ENCODE data around the gene GLB1L2.

GLB1L2 gene

GRCh38 chr11:134380785-134381184 lies 49.0 kb downstream of the GLB1L2 start:
- no peak overlapping the region for H3K9ac ChIP-seq (ENCODE audit: low read length)
- H3K4me3 ChIP-seq (ENCODE audit: low read depth, low read length): no peak overlapping the region
- no peak overlapping the region for H3K27ac ChIP-seq (ENCODE audit: low read depth, low read length)
- no peaks in the 10 kb centered on the region for H3K9me3 ChIP-seq (ENCODE audit: control insufficient read depth, insufficient read depth, low read depth, low read length)
- peaks cover 9% of the 10 kb centered on the region; the same call in 1 of the 2 replicates for H3K36me3 ChIP-seq (ENCODE audit: control insufficient read depth, insufficient read depth, low read length)
- peaks cover 10% of the 10 kb centered on the region for H3K4me1 ChIP-seq (ENCODE audit: control insufficient read depth, insufficient read depth, low read length)
- no peaks in the 10 kb centered on the region for H3K27me3 ChIP-seq (ENCODE audit: control insufficient read depth, insufficient read depth, low read length)

DNA sequence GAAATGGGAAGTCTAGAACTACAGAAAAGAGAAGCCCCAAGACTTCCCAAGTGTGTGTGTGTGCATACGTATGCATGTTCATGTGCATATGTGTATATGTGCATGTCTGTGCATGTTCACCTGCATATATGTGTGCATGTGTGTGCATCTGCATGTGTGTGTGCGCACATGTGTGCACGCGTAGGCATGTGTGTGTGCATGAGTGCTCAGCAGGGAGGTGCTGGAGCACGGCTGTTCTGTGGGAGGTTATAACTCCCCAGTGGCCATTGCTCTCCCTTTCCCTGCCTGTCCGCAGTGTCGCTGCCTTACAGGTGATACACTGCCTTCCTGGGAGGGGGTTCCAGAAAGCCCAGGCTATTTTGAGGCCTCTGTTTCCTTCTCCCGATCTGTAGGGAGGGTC lies 50.5 kb downstream of the GLB1L2 start:
- Histone ChIP-seq H3K27ac (ENCODE audit: low read depth, low read length) (no peak overlapping the region), H3K4me1 (ENCODE audit: control insufficient read depth, insufficient read depth, low read length) (peaks cover 6% of the 10 kb centered on the region; the same call in 1 of the 2 replicates), H3K9ac (ENCODE audit: low read length) (no peak overlapping the region), H3K36me3 (ENCODE audit: control insufficient read depth, insufficient read depth, low read length) (peaks cover 9% of the 10 kb centered on the region; the same call in 1 of the 2 replicates), H3K9me3 (ENCODE audit: control insufficient read depth, insufficient read depth, low read depth, low read length) (no peaks in the 10 kb centered on the region), H3K27me3 (ENCODE audit: control insufficient read depth, insufficient read depth, low read length) (no peaks in the 10 kb centered on the region), H3K4me3 (ENCODE audit: low read depth, low read length) (no peak overlapping the region)

DNA sequence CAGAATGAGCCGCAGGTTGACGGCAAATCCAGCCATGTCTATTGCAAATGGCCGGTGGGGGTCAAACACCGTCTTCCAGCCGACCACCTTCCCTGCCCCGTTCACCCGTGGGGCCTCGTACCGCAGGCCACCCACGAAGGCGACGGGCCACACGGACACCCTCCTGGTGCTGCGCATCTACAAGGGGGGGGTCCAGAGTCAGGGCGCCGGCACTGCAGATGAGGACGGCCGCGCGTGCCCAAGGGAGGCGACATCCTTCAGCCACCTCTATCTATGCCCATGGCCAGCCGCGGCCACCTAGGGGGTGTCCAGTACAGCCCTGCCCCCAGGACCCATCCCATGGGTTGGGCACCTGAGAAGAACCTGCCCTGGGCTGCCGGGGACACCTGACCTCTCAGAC lies 51.0 kb downstream of the GLB1L2 start:
- H3K27ac ChIP-seq (ENCODE audit: low read depth, low read length): no peak overlapping the region
- H3K36me3 ChIP-seq (ENCODE audit: control insufficient read depth, insufficient read depth, low read length): peaks cover 9% of the 10 kb centered on the region; the same call in 1 of the 2 replicates

GRCh38 chr11:134383576-134384221 lies 51.9 kb downstream of the GLB1L2 start:
- Histone ChIP-seq H3K27ac (ENCODE audit: low read depth, low read length) (no peak overlapping the region), H3K27me3 (ENCODE audit: control insufficient read depth, insufficient read depth, low read length) (no peaks in the 10 kb centered on the region), H3K9ac (ENCODE audit: low read length) (no peak overlapping the region), H3K4me1 (ENCODE audit: control insufficient read depth, insufficient read depth, low read length) (peaks cover 7% of the 10 kb centered on the region; the same call in 1 of the 2 replicates), H3K36me3 (ENCODE audit: control insufficient read depth, insufficient read depth, low read length) (peaks cover 9% of the 10 kb centered on the region; the same call in 1 of the 2 replicates), H3K4me3 (ENCODE audit: low read depth, low read length) (no peak overlapping the region), H3K9me3 (ENCODE audit: control insufficient read depth, insufficient read depth, low read depth, low read length) (no peaks in the 10 kb centered on the region)

More for the DNA sequence above, 51.0 kb downstream of the GLB1L2 start:
- no peak overlapping the region for H3K4me3 ChIP-seq (ENCODE audit: low read depth, low read length)
- H3K9ac ChIP-seq (ENCODE audit: low read length): no peak overlapping the region
- H3K9me3 ChIP-seq (ENCODE audit: control insufficient read depth, insufficient read depth, low read depth, low read length): no peaks in the 10 kb centered on the region
- peaks cover 7% of the 10 kb centered on the region; the same call in 1 of the 2 replicates for H3K4me1 ChIP-seq (ENCODE audit: control insufficient read depth, insufficient read depth, low read length)
- H3K27me3 ChIP-seq (ENCODE audit: control insufficient read depth, insufficient read depth, low read length): no peaks in the 10 kb centered on the region

GRCh38 chr11:134384406-134384805 lies 52.6 kb downstream of the GLB1L2 start:
- Histone ChIP-seq H3K9me3 (ENCODE audit: control insufficient read depth, insufficient read depth, low read depth, low read length) (no peaks in the 10 kb centered on the region), H3K4me1 (ENCODE audit: control insufficient read depth, insufficient read depth, low read length) (peaks cover 7% of the 10 kb centered on the region; the same call in 1 of the 2 replicates), H3K9ac (ENCODE audit: low read length) (no peak overlapping the region), H3K27me3 (ENCODE audit: control insufficient read depth, insufficient read depth, low read length) (no peaks in the 10 kb centered on the region), H3K27ac (ENCODE audit: low read depth, low read length) (no peak overlapping the region), H3K4me3 (ENCODE audit: low read depth, low read length) (no peak overlapping the region), H3K36me3 (ENCODE audit: control insufficient read depth, insufficient read depth, low read length) (peaks cover 9% of the 10 kb centered on the region; the same call in 1 of the 2 replicates)

DNA sequence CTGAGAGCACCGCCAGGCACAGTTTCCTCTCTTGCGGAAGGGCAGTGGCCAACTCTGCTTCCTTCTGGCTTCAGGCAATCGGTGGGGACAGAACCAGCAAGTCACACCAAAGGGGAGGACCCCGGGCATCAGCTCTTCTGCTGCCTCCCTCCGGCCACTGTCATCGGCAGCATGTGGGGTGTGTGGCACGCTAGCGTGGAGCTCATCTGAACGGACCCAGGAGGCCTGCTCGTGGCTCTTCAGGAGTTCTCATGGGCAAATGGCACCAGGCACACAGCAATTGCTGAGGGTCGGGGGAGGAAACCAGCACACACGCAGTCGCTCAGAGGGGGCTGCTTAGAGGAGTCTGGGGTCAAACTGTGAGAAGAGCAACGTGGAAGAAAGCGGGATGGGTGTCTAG lies 53.4 kb downstream of the GLB1L2 start:
- Histone ChIP-seq H3K36me3 (ENCODE audit: control insufficient read depth, insufficient read depth, low read length) (peaks cover 9% of the 10 kb centered on the region; the same call in 1 of the 2 replicates), H3K27me3 (ENCODE audit: control insufficient read depth, insufficient read depth, low read length) (no peaks in the 10 kb centered on the region), H3K4me1 (ENCODE audit: control insufficient read depth, insufficient read depth, low read length) (peaks cover 7% of the 10 kb centered on the region; the same call in 1 of the 2 replicates), H3K9ac (ENCODE audit: low read length) (no peak overlapping the region), H3K4me3 (ENCODE audit: low read depth, low read length) (no peak overlapping the region), H3K27ac (ENCODE audit: low read depth, low read length) (no peak overlapping the region), H3K9me3 (ENCODE audit: control insufficient read depth, insufficient read depth, low read depth, low read length) (no peaks in the 10 kb centered on the region)

DNA sequence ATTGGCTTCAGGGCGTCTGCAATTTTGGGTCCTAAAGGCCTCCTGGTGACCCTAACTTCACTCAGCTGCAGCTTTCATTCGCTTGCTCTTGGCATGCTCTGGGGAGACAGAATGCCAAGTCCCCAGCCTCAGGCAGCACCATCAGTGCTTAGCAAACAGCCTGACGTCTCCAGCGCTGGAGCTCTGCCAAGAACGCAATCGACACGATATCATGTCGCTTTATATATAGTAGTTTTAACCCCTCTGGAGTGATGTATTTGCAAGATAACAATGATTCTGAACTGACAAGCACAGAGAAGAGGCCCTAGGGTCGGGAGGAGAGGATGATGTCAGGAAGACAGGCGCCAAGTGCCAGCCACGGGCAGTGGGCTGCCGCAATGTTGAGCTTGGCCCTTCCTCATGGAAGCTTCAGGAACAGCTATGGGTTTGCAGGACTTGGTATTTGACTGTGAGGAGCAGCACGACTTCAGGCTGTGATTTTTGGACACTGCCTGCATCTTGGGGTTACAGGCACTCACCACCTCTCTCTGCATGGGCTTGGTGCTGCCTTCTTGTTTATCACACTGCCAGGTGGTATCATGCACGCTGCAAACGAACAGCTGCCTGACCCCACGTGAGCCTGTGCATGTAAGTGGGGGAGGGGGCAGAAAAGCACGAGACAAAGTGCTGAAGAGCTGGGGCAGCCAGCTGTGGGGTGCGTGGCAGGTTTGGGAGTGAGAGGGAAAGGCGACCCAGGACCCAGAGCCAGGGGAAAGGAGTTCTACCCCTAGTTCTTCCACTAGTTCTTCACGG lies 54.2 kb downstream of the GLB1L2 start:
- Histone ChIP-seq H3K9me3 (ENCODE audit: control insufficient read depth, insufficient read depth, low read depth, low read length) (no peaks in the 10 kb centered on the region), H3K4me3 (ENCODE audit: low read depth, low read length) (no peak overlapping the region), H3K9ac (ENCODE audit: low read length) (no peak overlapping the region), H3K36me3 (ENCODE audit: control insufficient read depth, insufficient read depth, low read length) (peaks cover 9% of the 10 kb centered on the region; the same call in 1 of the 2 replicates), H3K27ac (ENCODE audit: low read depth, low read length) (no peak overlapping the region), H3K4me1 (ENCODE audit: control insufficient read depth, insufficient read depth, low read length) (peaks cover 7% of the 10 kb centered on the region; the same call in 1 of the 2 replicates), H3K27me3 (ENCODE audit: control insufficient read depth, insufficient read depth, low read length) (no peaks in the 10 kb centered on the region)

DNA sequence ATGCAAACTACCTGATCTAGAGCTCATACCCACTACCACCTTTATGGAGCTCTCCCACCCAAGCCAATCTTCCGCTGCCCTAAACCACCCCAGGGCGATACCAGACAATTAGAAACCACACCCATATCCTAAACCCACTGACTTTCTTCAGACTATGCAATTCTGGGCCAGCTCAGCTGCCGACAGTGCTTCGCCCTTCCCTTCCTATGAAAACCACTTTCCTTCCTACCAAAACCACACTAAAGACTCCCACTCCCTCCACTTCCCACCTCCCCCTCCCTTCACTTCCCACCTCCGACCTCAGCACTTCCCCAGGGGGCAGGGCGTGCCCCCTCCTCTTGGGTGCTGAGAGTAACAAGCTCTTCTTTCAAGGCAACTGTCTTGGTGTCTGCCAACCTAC lies 55.2 kb downstream of the GLB1L2 start:
- H3K27ac ChIP-seq (ENCODE audit: low read depth, low read length): no peak overlapping the region
- no peak overlapping the region for H3K9ac ChIP-seq (ENCODE audit: low read length)
- H3K4me3 ChIP-seq (ENCODE audit: low read depth, low read length): no peak overlapping the region
- H3K27me3 ChIP-seq (ENCODE audit: control insufficient read depth, insufficient read depth, low read length): no peaks in the 10 kb centered on the region
- peaks cover 7% of the 10 kb centered on the region; the same call in 1 of the 2 replicates for H3K4me1 ChIP-seq (ENCODE audit: control insufficient read depth, insufficient read depth, low read length)
- H3K9me3 ChIP-seq (ENCODE audit: control insufficient read depth, insufficient read depth, low read depth, low read length): no peaks in the 10 kb centered on the region
- H3K36me3 ChIP-seq (ENCODE audit: control insufficient read depth, insufficient read depth, low read length): peaks cover 3% of the 10 kb centered on the region; the same call in 1 of the 2 replicates

- peaks cover 3% of the 10 kb centered on the region; the same call in 1 of the 2 replicates for H3K36me3 ChIP-seq (ENCODE audit: control insufficient read depth, insufficient read depth, low read length)
- H3K27ac ChIP-seq (ENCODE audit: low read depth, low read length): no peak overlapping the region
- no peaks in the 10 kb centered on the region for H3K9me3 ChIP-seq (ENCODE audit: control insufficient read depth, insufficient read depth, low read depth, low read length)
- peaks cover 7% of the 10 kb centered on the region; the same call in 1 of the 2 replicates for H3K4me1 ChIP-seq (ENCODE audit: control insufficient read depth, insufficient read depth, low read length)
- H3K9ac ChIP-seq (ENCODE audit: low read length): no peak overlapping the region
- no peaks in the 10 kb centered on the region for H3K27me3 ChIP-seq (ENCODE audit: control insufficient read depth, insufficient read depth, low read length)
- H3K4me3 ChIP-seq (ENCODE audit: low read depth, low read length): no peak overlapping the region
These were observed 55.7 kb downstream of the GLB1L2 start for GRCh38 chr11:134387501-134387900.

DNA sequence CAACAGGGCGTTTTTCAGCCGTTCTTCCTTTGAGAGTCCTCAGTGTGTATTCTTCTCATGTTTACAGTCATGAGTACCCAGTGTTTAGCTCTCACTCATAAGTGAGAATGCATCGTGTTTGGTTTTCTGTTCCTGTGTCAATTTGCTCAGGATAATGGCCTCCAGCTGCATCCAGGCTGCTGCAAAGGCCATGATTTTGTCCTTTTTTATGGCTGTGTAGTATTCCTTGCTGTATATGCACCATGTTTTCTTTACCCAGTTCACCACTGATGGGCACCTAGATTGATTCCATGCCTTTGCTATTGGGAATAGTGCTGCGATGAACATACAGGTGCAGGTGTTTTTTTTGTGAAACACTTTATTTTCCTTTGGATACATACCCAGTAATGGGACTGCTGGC lies 56.8 kb downstream of the GLB1L2 start:
- no peak overlapping the region for H3K9ac ChIP-seq (ENCODE audit: low read length)
- H3K9me3 ChIP-seq (ENCODE audit: control insufficient read depth, insufficient read depth, low read depth, low read length): no peaks in the 10 kb centered on the region
- no peak overlapping the region for H3K27ac ChIP-seq (ENCODE audit: low read depth, low read length)
- H3K4me3 ChIP-seq (ENCODE audit: low read depth, low read length): no peak overlapping the region
- peaks cover 8% of the 10 kb centered on the region; the same call in 1 of the 2 replicates for H3K36me3 ChIP-seq (ENCODE audit: control insufficient read depth, insufficient read depth, low read length)
- no peaks in the 10 kb centered on the region for H3K27me3 ChIP-seq (ENCODE audit: control insufficient read depth, insufficient read depth, low read length)
- peaks cover 7% of the 10 kb centered on the region; the same call in 1 of the 2 replicates for H3K4me1 ChIP-seq (ENCODE audit: control insufficient read depth, insufficient read depth, low read length)
